Camera-type eye (tissue), 1 donor: Measurements from ENCODE around the gene RWDD2A. TPM values are rescaled to one million over a fixed set of nuclear protein-coding genes. Genes with fewer than 3 reads are reported as not detected.

Experiments
- total RNA-seq: library from RNA; depleted of rRNA; stranded (reverse); fragments of >200 nt; gene quantifications from one replicate; pipeline ENCODE4 v1.2.3, GENCODE V29; 2014

The RWDD2A gene
- total RNA-seq, result 7.6 TPM

GRCh38 chr6:83192871-83193746 lies at the start of gene RWDD2A, which contains the start of gene PGM3:
Gene RWDD2A, plus strand, starts transcription at chr6:83193357. Its CDS starts 1,095 bp downstream, at chr6:83194452.
Gene PGM3, minus strand, starts transcription at chr6:83193265. Its CDS starts 2,253 bp downstream, at chr6:83191012.

Other genes starting within 250 kb of the RWDD2A start
- 25.6 TPM for gene UBE3D, start 127.5 kb upstream of the RWDD2A start, total RNA-seq
- 85.2 TPM for gene DOP1A, start 125.7 kb upstream of the RWDD2A start, total RNA-seq
- 135 TPM for gene PGM3, start 92 bp upstream of the RWDD2A start, total RNA-seq
- 17.9 TPM for gene ME1, start 237.7 kb downstream of the RWDD2A start, total RNA-seq